H1 (cell line): Measurements from ENCODE around the gene GPR137. TPM values are rescaled to one million over a fixed set of nuclear protein-coding genes. Genes with fewer than 3 reads are reported as not detected.

Source experiments
- CTCF ChIA-PET: fragments of 300-600 bp; sonication (Branson Sonifier 250); formaldehyde crosslinking; loops from one replicate; lab custom pipeline; 2021; ENCODE audit not compliant: partially characterized antibody; lab: Charles Lee
- POLR2A ChIA-PET: fragments of 300-600 bp; sonication (Branson Sonifier 250); formaldehyde crosslinking; loops from one replicate; lab custom pipeline; 2021; ENCODE audit warnings: inconsistent platforms; ENCODE audit not compliant: partially characterized antibody; lab: Charles Lee
- DNase-seq, 2 experiments: peaks; one replicate each; pipeline versions ENCODE4 v3.0.0 to v3.0.0-alpha.2; 2010 to 2022; ENCODE audit warnings: low spot score in 2 of 2, low read depth in 1 of 2, mixed read lengths in 1 of 2
- FAIRE-seq: peaks from 2 replicates; lab custom pipeline; 2011; peaks lifted over from hg19 to GRCh38; lab: Jason Lieb, UNC
- H2AFZ ChIP-seq: 2 replicates; pipeline ENCODE4 v1.8.1; 2012; ENCODE audit warnings: low read length, inconsistent platforms
- H2AK5ac ChIP-seq: 2 replicates; pipeline ENCODE4 v1.6.1; 2013; ENCODE audit warnings: low read depth, low read length
- H2BK120ac ChIP-seq: replicated peaks from 2 replicates; pipeline ENCODE3; 2013; ENCODE audit warnings: low read depth, low read length, inconsistent platforms
- H2BK12ac ChIP-seq: 2 replicates; pipeline ENCODE4 v1.6.1; 2013; ENCODE audit warnings: low read depth, low read length
- H2BK15ac ChIP-seq: 2 replicates; pipeline ENCODE4 v1.6.1; 2013; ENCODE audit warnings: low read length
- H2BK20ac ChIP-seq: 2 replicates; pipeline ENCODE4 v1.6.1; 2013; ENCODE audit warnings: low read length
- H2BK5ac ChIP-seq: 2 replicates; pipeline ENCODE4 v1.6.1; 2013; ENCODE audit warnings: low read depth, low read length
- H3K14ac ChIP-seq: 2 replicates; pipeline ENCODE4 v1.6.1; 2013; ENCODE audit warnings: inconsistent platforms; ENCODE audit not compliant: insufficient read length
- H3K18ac ChIP-seq: 2 replicates; pipeline ENCODE4 v1.6.1; 2013; ENCODE audit warnings: low read length; ENCODE audit errors: extremely low read depth
- H3K23ac ChIP-seq: 2 replicates; pipeline ENCODE4 v1.6.1; 2013; ENCODE audit warnings: inconsistent platforms; ENCODE audit not compliant: insufficient read length
- H3K23me2 ChIP-seq: 2 replicates; pipeline ENCODE4 v1.6.1; 2013; ENCODE audit warnings: low read depth, low read length
- H3K27ac ChIP-seq: 2 replicates; pipeline ENCODE4 v1.6.1; 2011; ENCODE audit warnings: low read depth, low read length, inconsistent platforms
- H3K27me3 ChIP-seq, 4 experiments: replicated peaks in 1 of 4; 1 replicate in 1 of 4; 2 replicates in 3 of 4; pipeline versions ENCODE4 v1.6.1 to v1.8.1; 2011 to 2013; ENCODE audit warnings: low read length in 3 of 4, mild to moderate bottlenecking in 3 of 4, inconsistent platforms in 2 of 4, mixed read lengths in 2 of 4, moderate library complexity in 1 of 4; ENCODE audit not compliant: control insufficient read depth in 3 of 4, insufficient read depth in 3 of 4; ENCODE audit errors: extremely low read depth in 1 of 4
- H3K36me3 ChIP-seq, 4 experiments: 2 replicates each; pipeline versions ENCODE4 v1.6.1 to v1.8.1; 2011 to 2013; ENCODE audit warnings: mild to moderate bottlenecking in 4 of 4, low read length in 3 of 4, moderate library complexity in 2 of 4, control low read depth in 1 of 4, inconsistent platforms in 1 of 4; ENCODE audit not compliant: insufficient read depth in 4 of 4, control insufficient read depth in 2 of 4
- H3K4ac ChIP-seq: replicated peaks from 2 replicates; pipeline ENCODE3; 2013; ENCODE audit warnings: low read length, low read depth, mixed read lengths, inconsistent platforms; ENCODE audit not compliant: insufficient read length
- H3K4me1 ChIP-seq, 4 experiments: replicated peaks in 1 of 4; 1 replicate in 1 of 4; 2 replicates in 3 of 4; pipeline versions ENCODE4 v1.6.1 to v1.8.1; 2011 to 2013; ENCODE audit warnings: low read length in 3 of 4, inconsistent platforms in 2 of 4, mixed read lengths in 1 of 4; ENCODE audit not compliant: insufficient read depth in 4 of 4, control insufficient read depth in 3 of 4
- H3K4me2 ChIP-seq, 2 experiments: 2 replicates each; pipeline versions ENCODE4 v1.6.1 to v1.8.1; 2011 to 2013; ENCODE audit warnings: low read depth in 2 of 2, low read length in 2 of 2, control low read depth in 1 of 2, inconsistent platforms in 1 of 2, mild to moderate bottlenecking in 1 of 2; ENCODE audit not compliant: insufficient read depth in 1 of 2
- H3K4me3 ChIP-seq, 4 experiments: fragments of 200-600, 300-600 bp in 1 of 4; sonication (generic), shearing (Covaris generic), sonication (Bioruptor Twin) in 1 of 4; 2 replicates each; pipeline versions ENCODE4 v1.5.1 to v1.8.1; 2011 to 2016; ENCODE audit warnings: low read length in 4 of 4, low read depth in 3 of 4, control low read depth in 2 of 4, inconsistent platforms in 2 of 4, mild to moderate bottlenecking in 2 of 4, mixed read lengths in 1 of 4, moderate library complexity in 1 of 4; ENCODE audit not compliant: insufficient read depth in 2 of 4; ENCODE audit errors: extremely low read depth in 1 of 4
- H3K56ac ChIP-seq: replicated peaks from 2 replicates; pipeline ENCODE3; 2013; ENCODE audit warnings: low read depth, mild to moderate bottlenecking, mixed read lengths, low read length, inconsistent platforms; ENCODE audit not compliant: insufficient read length
- H3K79me1 ChIP-seq: 2 replicates; pipeline ENCODE4 v1.6.1; 2013; ENCODE audit warnings: low read depth, low read length, control low read depth
- H3K79me2 ChIP-seq, 2 experiments: 2 replicates each; pipeline versions ENCODE4 v1.6.1 to v1.8.1; 2012 to 2013; ENCODE audit warnings: low read length in 2 of 2, mild to moderate bottlenecking in 2 of 2, inconsistent platforms in 1 of 2; ENCODE audit not compliant: insufficient read depth in 2 of 2, control insufficient read depth in 1 of 2
- H3K9ac ChIP-seq, 4 experiments: replicated peaks in 1 of 4; 1 replicate in 1 of 4; 2 replicates in 3 of 4; pipeline versions ENCODE4 v1.6.1 to v1.8.1; 2011 to 2013; ENCODE audit warnings: low read depth in 3 of 4, low read length in 3 of 4, control low read depth in 2 of 4, mild to moderate bottlenecking in 2 of 4, moderate library complexity in 2 of 4, inconsistent platforms in 1 of 4; ENCODE audit errors: extremely low read depth in 1 of 4
- H3K9me3 ChIP-seq, 2 experiments: 2 replicates each; pipeline versions ENCODE4 v1.6.1 to v1.8.1; 2012 to 2013; ENCODE audit warnings: mild to moderate bottlenecking in 2 of 2, moderate library complexity in 2 of 2, control low read depth in 1 of 2, inconsistent platforms in 1 of 2, low read depth in 1 of 2, low read length in 1 of 2, mixed read lengths in 1 of 2; ENCODE audit not compliant: insufficient read depth in 2 of 2
- H4K20me1 ChIP-seq, 2 experiments: replicated peaks in 1 of 2; 2 replicates each; pipeline versions ENCODE3 to v1.8.1; 2011 to 2013; ENCODE audit warnings: inconsistent platforms in 2 of 2, low read length in 2 of 2, mild to moderate bottlenecking in 1 of 2; ENCODE audit not compliant: insufficient read depth in 2 of 2, control insufficient read depth in 1 of 2
- H4K5ac ChIP-seq: 2 replicates; pipeline ENCODE4 v1.6.1; 2013; ENCODE audit warnings: low read length, low read depth, mixed read lengths, inconsistent platforms; ENCODE audit not compliant: insufficient read length
- H4K8ac ChIP-seq: 2 replicates; pipeline ENCODE4 v1.8.0; 2013; ENCODE audit warnings: mild to moderate bottlenecking, moderate library complexity, low read length, inconsistent platforms; ENCODE audit not compliant: insufficient read depth; ENCODE audit errors: extremely low read depth
- H4K91ac ChIP-seq: replicated peaks from 2 replicates; pipeline ENCODE3; 2013; ENCODE audit warnings: low read length, mixed read lengths, inconsistent platforms; ENCODE audit not compliant: insufficient read length
- BACH1 ChIP-seq: IDR thresholded peaks from 2 replicates; pipeline ENCODE4 v1.6.1; 2012; ENCODE audit warnings: low read length, improper control_type of control experiment
- HDAC6 ChIP-seq: IDR thresholded peaks from one replicate; pipeline ENCODE4 v1.7.1; 2012; ENCODE audit warnings: low read depth, mild to moderate bottlenecking, inconsistent platforms, low read length, moderate library complexity
- MAX ChIP-seq: IDR thresholded peaks from 2 replicates; pipeline ENCODE4 v1.6.1; 2012; ENCODE audit warnings: inconsistent platforms
- PHF8 ChIP-seq: fragments of 200-600 bp; sonication (generic); conservative IDR thresholded peaks from 2 replicates; pipeline ENCODE4 v1.7.1; 2012; ENCODE audit warnings: low read depth, mild to moderate bottlenecking, inconsistent platforms, low read length, moderate library complexity
- POU5F1 ChIP-seq: IDR thresholded peaks from 2 replicates; pipeline ENCODE4 v1.6.1; 2011; ENCODE audit warnings: low read depth, mild to moderate bottlenecking, low read length, moderate library complexity
- SAP30 ChIP-seq: fragments of 300-600 bp; sonication (generic); IDR thresholded peaks from 2 replicates; pipeline ENCODE4 v1.7.1; 2012; ENCODE audit warnings: low read length, moderate library complexity, mild to moderate bottlenecking, inconsistent platforms; ENCODE audit not compliant: insufficient read depth, insufficient replicate concordance
- SP1 ChIP-seq: IDR thresholded peaks from 2 replicates; pipeline ENCODE4 v1.6.1; 2011; ENCODE audit warnings: low read depth, low read length
- WGBS, 2 experiments: shearing (Covaris generic) in 1 of 2; methylation state at CpG; one replicate each; pipeline versions ENCODE4 v1.1.6 to v1.1.7; 2013 to 2015; ENCODE audit warnings: low lambda C conversion rate in 2 of 2, mixed read lengths in 2 of 2, inconsistent platforms in 1 of 2, low coverage in 1 of 2, missing lambda C conversion rate in 1 of 2; ENCODE audit not compliant: insufficient replicate concordance in 2 of 2, insufficient coverage in 1 of 2, insufficient read length in 1 of 2; ENCODE audit errors: extremely low coverage in 1 of 2, missing lambda C conversion rate in 1 of 2; 5-methylcytosine and 5-hydroxymethylcytosine counted together
- polyA plus RNA-seq, 7 experiments: library from polyadenylated mRNA; depleted of rRNA in 3 of 7; stranded (reverse) in 5 of 7; unstranded in 2 of 7; fragments of >200 nt in 5 of 7; fragments of 200-250 nt in 2 of 7; gene quantifications; 1 replicate in 5 of 7; 2 replicates in 1 of 7; 4 replicates in 1 of 7; pipeline versions ENCODE4 v1.2.1 to v1.2.3, GENCODE V29; 2011 to 2013; ENCODE audit warnings: missing spikeins in 2 of 7, mixed read lengths in 2 of 7
- total RNA-seq: library from RNA; stranded (reverse); fragmentation: NEBNext Ultra II Directional; extraction: Animal tissue kit (Norgen Biotek cat#: 25700); gene quantifications from 2 replicates; pipeline ENCODE4 v1.2.1, GENCODE V29; 2021
- TF ChIP-seq, protein P1 (sequence below): IDR thresholded peaks from 2 replicates; pipeline ENCODE4 v1.6.1; 2011; ENCODE audit warnings: low read depth, mild to moderate bottlenecking, low read length; ENCODE audit not compliant: insufficient read depth

The GPR137 gene
- total and polyA plus RNA-seq, 2 of the 8 experiments (the other 6 are each of a cell fraction or from before 2014, with no cell fraction given) = 36.2 to 37.8 TPM

GRCh38 chr11:64255135-64256128 lies 30.2 kb upstream of the GPR137 start:
- Histone ChIP-seq H3K14ac (no peak overlapping the region), H3K4me1 (peaks cover 0 to 12% (median 8%) of the 10 kb centered on the region in 4 experiments; a peak in 5 of 7 replicates), H2BK15ac (no peak overlapping the region), H2BK20ac (no peak overlapping the region), H3K4me3 (no peak overlapping the region), H2BK12ac (no peak overlapping the region), H3K9ac (no peak overlapping the region), H3K9me3 (no peaks in the 10 kb centered on the region), H3K4me2 (no peak overlapping the region), H3K23me2 (peaks cover 10% of the 10 kb centered on the region; the same call in 1 of the 2 replicates), H2AFZ (no peak overlapping the region), H3K27me3 (no peaks in the 10 kb centered on the region), H3K4ac (no peak overlapping the region), H2BK120ac (no peak overlapping the region), H3K18ac (no peak overlapping the region), H3K56ac (no peak overlapping the region), H4K8ac (no peak overlapping the region), H3K23ac (no peak overlapping the region), H2BK5ac (no peak overlapping the region), H3K79me2 (peaks cover 0 to 23% of the 10 kb centered on the region in 2 experiments; a peak in 1 of 4 replicates), H4K91ac (no peak overlapping the region), H3K27ac (no peak overlapping the region), H3K36me3 (peaks cover 20 to 54% (median 33%) of the 10 kb centered on the region in 4 experiments), H4K5ac (no peak overlapping the region), H2AK5ac (no peak overlapping the region), H4K20me1 (peaks cover 10 to 24% of the 10 kb centered on the region in 2 experiments), H3K79me1 (peaks cover 2% of the 10 kb centered on the region; the same call in 1 of the 2 replicates)
- FAIRE-seq = no peak
- CTCF ChIA-PET = interaction anchor here (0.6 to 5.9 kb wide), 5 partner anchors 10 to 381 kb away, joined by 3 to 62 read pairs (median 4); partner anchors contain the start of gene FERMT3
- DNase-seq = no peak
- POLR2A ChIA-PET = interaction anchor here (0.7 to 7.1 kb wide), 3 partner anchors 11 to 24 kb away, joined by 3 to 101 read pairs (median 36); partner anchors contain the start of gene PPP1R14B
- WGBS, 2 experiments = 94% methylated on average over 29 of the region's 35 CpGs; no CpG with 5 or more reads in 1 of the 2 experiments
- TF ChIP-seq, protein P1, sequence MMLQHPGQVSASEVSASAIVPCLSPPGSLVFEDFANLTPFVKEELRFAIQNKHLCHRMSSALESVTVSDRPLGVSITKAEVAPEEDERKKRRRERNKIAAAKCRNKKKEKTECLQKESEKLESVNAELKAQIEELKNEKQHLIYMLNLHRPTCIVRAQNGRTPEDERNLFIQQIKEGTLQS = no peak
- TF ChIP-seq BACH1 = no peak
- no peak for TF ChIP-seq POU5F1
- no peak for TF ChIP-seq SAP30
- no peak for TF ChIP-seq HDAC6
- TF ChIP-seq PHF8 = no peak
- TF ChIP-seq MAX = no peak
- TF ChIP-seq SP1 = no peak
